Activated naive CD4-positive, alpha-beta T cell treated with anti-CD3 and anti-CD28 coated beads for 36 hours (primary cell): ENCODE results near the gene HMOX1. TPM values are rescaled to one million over a fixed set of nuclear protein-coding genes. Genes with fewer than 3 reads are reported as not detected.
A peak's percentile ranks its signal among the peaks of the same experiment; 100 is the strongest.

Experiments
- CTCF ChIA-PET: fragments of 350-600 bp; sonication (Branson Sonifier 250); formaldehyde crosslinking; loops from one replicate; lab custom pipeline; 2021; ENCODE audit warnings: antibody characterized with exemption; lab: Charles Lee
- DNase-seq: peaks from one replicate; pipeline ENCODE4 v3.0.0-alpha.2; 2020
- H3K27ac Mint-ChIP-seq: one replicate; pipeline ENCODE4 v1.8.0; 2021; ENCODE audit warnings: mild to moderate bottlenecking, mixed read lengths
- H3K27me3 Mint-ChIP-seq: one replicate; pipeline ENCODE4 v1.8.0; 2021; ENCODE audit warnings: low read depth, mixed read lengths
- H3K36me3 Mint-ChIP-seq: one replicate; pipeline ENCODE4 v1.8.0; 2021; ENCODE audit warnings: low read depth, mixed read lengths
- H3K4me1 Mint-ChIP-seq: one replicate; pipeline ENCODE4 v1.8.0; 2021; ENCODE audit warnings: low read depth, mixed read lengths
- H3K4me3 Mint-ChIP-seq: one replicate; pipeline ENCODE4 v1.8.0; 2021; ENCODE audit warnings: mild to moderate bottlenecking, moderate library complexity, mixed read lengths
- H3K9me3 Mint-ChIP-seq: one replicate; pipeline ENCODE4 v1.8.0; 2021; ENCODE audit warnings: mixed read lengths
- intact Hi-C: fragments of 100-400 bp; cut with micrococcal nuclease; formaldehyde crosslinking; loops from one replicate; pipeline ENCODE4 v1.15.1; 2023
- total RNA-seq, 2 experiments: library from RNA; stranded (reverse); gene quantifications; one replicate each; pipeline ENCODE4 v1.2.3, GENCODE V29; 2021

The HMOX1 gene
- total RNA-seq, 2 experiments from 2014 or later: 0.15 to 0.21 TPM

DNA sequence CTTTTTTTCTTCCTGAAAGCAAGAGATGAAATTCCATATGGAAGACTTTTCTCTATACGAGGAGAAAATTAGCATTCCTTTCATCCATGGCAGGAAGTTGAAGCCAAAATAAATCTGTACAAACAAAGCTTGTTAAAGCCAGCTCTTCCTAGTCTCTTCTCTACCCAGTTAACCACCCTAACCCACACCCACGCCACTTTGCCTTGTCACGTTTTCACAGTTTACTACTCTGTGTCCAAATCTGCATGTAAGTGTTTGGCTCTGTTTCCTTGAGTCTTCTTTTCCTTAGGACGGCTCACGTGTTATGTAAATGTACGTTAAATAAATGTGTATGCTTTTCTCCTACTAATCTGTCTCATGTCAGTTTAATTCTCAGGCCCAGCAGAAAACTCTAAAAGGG lies 7.1 kb upstream of the HMOX1 start:
- H3K4me3 Mint-ChIP-seq: no peak overlapping the region
- H3K36me3 Mint-ChIP-seq: peaks cover 1% of the 10 kb centered on the region
- no peaks in the 10 kb centered on the region for H3K27me3 Mint-ChIP-seq
- no peak overlapping the region for H3K27ac Mint-ChIP-seq
- no peaks in the 10 kb centered on the region for H3K9me3 Mint-ChIP-seq
- intact Hi-C loops: no loop called here
- no peak for DNase-seq
- peaks cover 17% of the 10 kb centered on the region for H3K4me1 Mint-ChIP-seq
- CTCF ChIA-PET: no interaction called here

DNA sequence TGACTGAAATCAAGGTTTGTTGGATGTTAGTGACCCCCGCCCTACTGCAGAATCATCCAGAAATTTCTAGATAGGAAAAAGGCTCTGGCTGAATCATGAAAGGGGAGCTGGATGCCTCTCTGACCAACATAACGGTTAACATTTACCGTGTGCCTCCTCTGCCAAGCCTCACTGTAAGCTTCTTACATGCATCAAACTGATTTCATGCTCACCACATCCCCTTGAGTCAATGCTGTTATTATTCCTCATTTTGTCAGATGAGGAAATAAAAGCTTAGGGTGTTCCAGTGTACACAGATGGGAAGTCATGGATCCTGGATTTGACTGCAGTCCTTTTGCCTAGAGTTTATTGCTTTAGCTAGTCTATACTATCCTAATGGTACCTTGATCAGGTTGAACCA lies 5.9 kb upstream of the HMOX1 start:
- Mint-ChIP-seq H3K36me3 (peaks cover 1% of the 10 kb centered on the region), H3K27ac (no peak overlapping the region), H3K9me3 (no peaks in the 10 kb centered on the region), H3K4me1 (peaks cover 17% of the 10 kb centered on the region), H3K4me3 (no peak overlapping the region), H3K27me3 (peaks cover 3% of the 10 kb centered on the region)
- DNase-seq: no peak
- intact Hi-C loops: no loop called here
- CTCF ChIA-PET: interaction anchor here (2.0 kb wide), 1 partner anchor 24 kb away, joined by 10 read pairs; no protein-coding TSS in a partner anchor

DNA sequence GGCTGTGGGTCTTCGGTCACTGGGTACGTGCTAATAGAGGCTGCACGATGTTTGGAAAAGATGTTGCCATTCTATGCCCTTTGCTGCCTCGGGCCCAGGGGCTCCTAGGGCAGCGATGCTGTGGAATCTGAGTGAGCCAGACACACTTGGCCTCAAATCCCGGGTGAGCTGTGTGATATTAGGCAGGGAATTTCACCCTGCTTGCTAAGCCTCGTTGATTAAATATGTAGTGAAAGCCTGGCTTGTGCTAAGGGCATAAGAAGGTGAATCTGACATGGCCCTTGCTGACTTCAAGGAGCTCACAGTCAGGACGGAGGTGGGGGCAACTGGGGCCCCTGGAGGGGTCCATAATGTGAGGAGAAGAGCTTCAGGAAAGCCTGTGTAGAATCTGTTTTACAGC lies 5.4 kb upstream of the HMOX1 start:
- peaks cover 1% of the 10 kb centered on the region for H3K36me3 Mint-ChIP-seq
- peaks cover 5% of the 10 kb centered on the region for H3K27me3 Mint-ChIP-seq
- no peak overlapping the region for H3K27ac Mint-ChIP-seq
- CTCF ChIA-PET: interaction anchor here (2.0 kb wide), 1 partner anchor 24 kb away, joined by 10 read pairs; no protein-coding TSS in a partner anchor
- H3K9me3 Mint-ChIP-seq: no peaks in the 10 kb centered on the region
- intact Hi-C loops: no loop called here
- peaks cover 17% of the 10 kb centered on the region for H3K4me1 Mint-ChIP-seq
- no peak for DNase-seq
- no peak overlapping the region for H3K4me3 Mint-ChIP-seq

DNA sequence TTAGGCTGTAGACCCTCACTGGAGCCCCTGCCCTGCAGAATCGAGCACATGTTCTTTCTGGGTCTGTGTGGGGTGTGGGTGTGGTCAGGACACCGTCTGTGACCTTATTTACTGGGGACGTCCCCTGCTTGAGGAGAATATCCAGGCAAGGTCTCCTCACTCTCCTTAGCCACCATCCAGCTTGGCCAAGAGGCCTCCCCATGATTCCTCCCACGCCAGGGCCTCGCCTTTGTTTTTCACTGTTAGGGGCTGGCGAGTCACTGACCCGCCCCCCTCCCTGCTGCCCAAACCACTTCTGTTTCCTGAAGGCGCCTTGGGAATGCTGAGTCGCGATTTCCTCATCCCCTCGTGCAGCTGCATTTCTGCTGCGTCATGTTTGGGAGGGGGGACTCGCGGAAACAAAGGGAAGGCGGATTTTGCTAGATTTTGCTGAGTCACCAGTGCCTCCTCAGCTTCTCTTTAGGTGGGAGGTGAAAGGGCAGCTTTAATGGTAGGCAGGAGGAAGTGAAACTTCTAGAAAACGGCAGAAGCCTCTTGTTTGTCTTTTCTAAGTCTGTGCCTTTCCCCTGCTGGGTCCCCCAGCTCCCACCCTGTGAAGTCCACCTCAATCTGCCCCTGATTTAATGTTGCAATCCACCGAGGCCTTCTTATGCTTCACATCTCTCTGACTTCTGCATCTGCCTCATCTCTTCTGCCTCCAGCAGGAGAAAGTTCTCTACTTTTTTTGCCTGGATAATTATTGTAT lies 4.0 kb upstream of the HMOX1 start:
- CTCF ChIA-PET: interaction anchor here (0.5 to 0.9 kb wide), 3 partner anchors 26 to 213 kb away, joined by 3 read pairs; no protein-coding TSS in a partner anchor
- peaks cover 13% of the 10 kb centered on the region for H3K27me3 Mint-ChIP-seq
- intact Hi-C loops: no loop called here
- H3K9me3 Mint-ChIP-seq: no peaks in the 10 kb centered on the region
- H3K36me3 Mint-ChIP-seq: peaks cover under 1% of the 10 kb centered on the region
- no peak overlapping the region for H3K4me3 Mint-ChIP-seq
- DNase-seq: peak; percentile 59
- H3K27ac Mint-ChIP-seq: peak overlapping the region; percentile 67
- peaks cover 21% of the 10 kb centered on the region for H3K4me1 Mint-ChIP-seq

DNA sequence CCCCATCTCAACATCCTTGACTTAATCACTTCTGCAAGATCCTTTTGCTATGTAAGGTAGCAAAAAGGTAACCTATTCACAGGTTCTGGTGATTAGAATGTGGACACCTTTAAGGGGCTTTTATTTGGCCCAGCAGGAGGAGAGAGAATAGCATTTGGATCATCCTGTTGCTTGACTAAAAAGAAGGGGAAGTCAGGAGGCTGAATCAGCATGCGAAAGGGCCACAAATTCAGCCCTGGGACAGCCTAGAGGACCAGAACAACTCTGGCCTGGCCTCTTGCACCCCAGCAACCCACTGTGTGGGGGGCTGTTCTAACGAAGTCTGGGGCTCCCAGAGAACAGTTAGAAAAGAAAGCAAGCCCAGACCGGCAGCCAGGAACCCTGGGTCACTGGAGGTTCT lies 3.2 kb upstream of the HMOX1 start:
- CTCF ChIA-PET: interaction anchor here (0.5 to 0.6 kb wide), 2 partner anchors 119 to 213 kb away, joined by 3 read pairs; no protein-coding TSS in a partner anchor
- Mint-ChIP-seq H3K9me3 (no peaks in the 10 kb centered on the region), H3K27ac (no peak overlapping the region), H3K4me1 (peaks cover 18% of the 10 kb centered on the region), H3K27me3 (peaks cover 15% of the 10 kb centered on the region), H3K36me3 (no peaks in the 10 kb centered on the region), H3K4me3 (no peak overlapping the region)
- intact Hi-C loops: no loop called here
- no peak for DNase-seq

DNA sequence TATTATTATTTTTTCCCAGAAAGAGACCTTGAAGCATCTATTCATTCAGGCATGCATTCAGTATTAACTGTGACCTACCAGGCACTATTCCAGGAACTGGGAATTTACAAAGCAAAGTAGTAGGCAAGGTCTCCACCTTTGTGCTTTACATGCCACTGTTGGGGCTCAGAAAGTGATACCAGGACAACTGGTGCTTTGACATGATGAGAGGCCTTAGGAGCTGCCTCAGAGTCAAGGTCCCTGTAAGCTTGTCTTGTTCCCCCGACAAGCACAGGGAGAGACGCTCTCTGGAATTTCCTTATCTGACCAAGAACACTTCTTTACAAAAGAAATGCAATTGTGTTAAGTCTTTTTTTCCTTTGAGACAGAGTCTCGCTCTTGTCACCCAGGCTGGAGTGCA lies 2.3 kb upstream of the HMOX1 start:
- Mint-ChIP-seq H3K4me1 (peaks cover 18% of the 10 kb centered on the region), H3K9me3 (no peaks in the 10 kb centered on the region), H3K27me3 (peaks cover 21% of the 10 kb centered on the region), H3K36me3 (no peaks in the 10 kb centered on the region), H3K27ac (no peak overlapping the region), H3K4me3 (no peak overlapping the region)
- intact Hi-C loops: no loop called here
- CTCF ChIA-PET: no interaction called here
- DNase-seq: no peak

DNA sequence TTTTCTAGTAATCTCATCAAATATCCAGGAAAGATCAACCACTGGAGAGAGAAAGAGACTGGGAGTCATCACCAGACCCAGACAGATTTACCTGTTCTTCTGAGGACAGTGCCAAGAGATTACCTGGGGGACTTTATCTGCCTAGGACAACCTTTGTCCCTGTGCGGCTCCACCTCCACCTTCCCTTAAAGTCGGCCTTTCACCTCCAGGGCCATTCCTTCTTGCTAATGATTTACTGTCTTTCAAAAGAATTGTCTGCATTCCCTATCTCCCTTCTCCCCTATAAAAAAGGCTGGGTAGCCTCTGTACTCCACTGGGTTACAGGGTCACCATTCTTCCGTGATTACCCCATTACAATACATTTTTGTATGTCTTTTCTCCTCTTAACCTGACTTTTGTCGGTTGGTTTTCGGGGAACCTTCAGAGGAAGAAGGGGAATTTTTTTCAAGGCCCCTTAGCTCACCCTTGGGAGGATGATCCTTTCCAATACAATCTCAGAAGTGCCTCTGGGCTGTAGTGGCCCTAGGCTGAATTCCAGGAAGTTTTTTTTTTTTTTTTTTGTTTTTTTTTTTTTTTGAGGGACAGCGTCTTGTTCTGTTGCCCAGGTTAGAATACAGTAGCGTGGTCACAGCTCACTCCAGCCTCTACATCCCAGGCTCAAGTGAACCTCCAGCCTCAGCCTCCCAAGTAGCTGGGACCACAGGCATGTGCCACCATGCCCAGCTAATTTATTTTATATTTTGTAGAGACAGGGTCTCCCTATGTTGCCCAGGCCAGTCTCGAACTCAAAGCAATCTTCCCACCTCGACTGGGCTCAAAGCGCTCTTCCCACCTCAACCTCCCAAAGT lies 1.5 kb upstream of the HMOX1 start:
- peaks cover 18% of the 10 kb centered on the region for H3K4me1 Mint-ChIP-seq
- CTCF ChIA-PET: no interaction called here
- intact Hi-C loops: no loop called here
- no peaks in the 10 kb centered on the region for H3K36me3 Mint-ChIP-seq
- no peak overlapping the region for H3K4me3 Mint-ChIP-seq
- H3K27ac Mint-ChIP-seq: no peak overlapping the region
- peaks cover 28% of the 10 kb centered on the region for H3K27me3 Mint-ChIP-seq
- H3K9me3 Mint-ChIP-seq: no peaks in the 10 kb centered on the region
- DNase-seq: no peak

DNA sequence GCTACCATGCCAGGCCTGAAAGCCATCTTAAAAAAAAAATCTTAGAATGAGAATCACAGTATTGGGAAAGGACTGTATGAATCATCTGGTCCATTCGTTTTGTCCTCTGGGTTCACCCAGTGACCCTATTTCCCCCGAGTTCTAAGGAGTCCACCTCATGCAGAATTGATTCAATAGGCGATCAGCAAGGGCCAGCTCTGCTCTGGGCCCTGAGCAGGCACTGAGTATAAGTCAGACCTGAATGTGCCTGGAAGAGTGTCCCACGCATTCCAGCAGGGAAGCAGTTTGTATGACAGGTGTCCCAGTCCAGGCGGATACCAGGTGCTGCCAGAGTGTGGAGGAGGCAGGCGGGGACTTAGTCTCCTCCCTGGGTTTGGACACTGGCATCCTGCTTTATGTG lies 883 bp upstream of the HMOX1 start:
- intact Hi-C loops: no loop called here

DNA sequence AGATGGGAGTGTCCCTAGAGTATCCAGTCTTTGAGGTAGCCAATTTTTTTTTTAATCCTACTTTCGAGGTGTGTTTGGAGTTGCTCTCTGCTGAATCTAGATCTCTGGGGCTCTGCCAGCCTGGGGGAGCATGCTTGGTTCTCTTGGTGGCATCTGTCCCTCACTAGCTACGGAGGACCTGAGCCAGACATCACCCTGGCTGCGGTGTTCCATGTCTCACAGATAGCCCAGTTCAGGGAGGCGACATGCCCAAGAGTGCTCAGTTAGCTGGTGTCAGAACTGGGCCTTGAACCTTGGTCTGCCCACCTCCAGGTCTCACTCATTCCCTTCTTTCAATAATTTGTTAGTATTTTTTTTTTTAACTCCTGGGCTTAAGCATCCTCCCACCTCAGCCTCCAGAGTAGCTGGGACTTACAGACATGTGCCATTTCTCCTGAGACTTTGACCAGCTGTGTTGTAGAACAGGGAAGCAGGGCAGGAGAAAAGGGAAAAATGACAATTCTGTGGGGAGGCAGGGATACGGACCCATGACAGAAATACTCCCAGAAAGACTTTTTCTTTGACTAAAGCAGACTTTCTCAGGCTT lies 621 bp downstream of the HMOX1 start:
- no peak overlapping the region for H3K27ac Mint-ChIP-seq
- DNase-seq: no peak
- peaks cover 18% of the 10 kb centered on the region for H3K4me1 Mint-ChIP-seq
- peaks cover 38% of the 10 kb centered on the region for H3K27me3 Mint-ChIP-seq
- no peak overlapping the region for H3K4me3 Mint-ChIP-seq
- CTCF ChIA-PET: interaction anchor here (0.9 kb wide), 1 partner anchor 19 kb away, joined by 3 read pairs; no protein-coding TSS in a partner anchor
- H3K36me3 Mint-ChIP-seq: no peaks in the 10 kb centered on the region
- no peaks in the 10 kb centered on the region for H3K9me3 Mint-ChIP-seq
- intact Hi-C loops: no loop called here

More for the DNA sequence above, 883 bp upstream of the HMOX1 start:
- H3K4me1 Mint-ChIP-seq: peaks cover 18% of the 10 kb centered on the region
- no peaks in the 10 kb centered on the region for H3K36me3 Mint-ChIP-seq
- CTCF ChIA-PET: no interaction called here
- no peak for DNase-seq
- peaks cover 35% of the 10 kb centered on the region for H3K27me3 Mint-ChIP-seq
- H3K9me3 Mint-ChIP-seq: no peaks in the 10 kb centered on the region
- no peak overlapping the region for H3K27ac Mint-ChIP-seq
- no peak overlapping the region for H3K4me3 Mint-ChIP-seq

DNA sequence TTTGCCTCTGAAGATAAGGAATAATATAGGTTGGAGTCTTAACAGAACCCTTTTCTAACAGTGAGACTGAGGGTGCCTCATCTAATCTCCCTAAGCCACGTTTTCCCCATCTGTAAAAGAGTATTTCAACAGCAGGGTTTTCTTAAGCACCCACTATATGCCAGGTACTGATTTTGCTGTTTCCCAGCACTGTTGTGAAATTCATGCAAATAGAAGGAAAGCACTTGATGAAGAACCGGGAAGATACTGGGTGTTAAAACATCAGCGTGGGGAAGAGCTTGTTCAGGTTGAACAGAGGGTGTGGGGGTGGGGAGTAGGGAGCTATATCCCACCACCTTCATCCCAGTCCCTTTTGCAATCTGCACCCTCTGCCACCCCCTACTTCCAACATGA lies 2.8 kb downstream of the HMOX1 start:
- CTCF ChIA-PET: no interaction called here

DNA sequence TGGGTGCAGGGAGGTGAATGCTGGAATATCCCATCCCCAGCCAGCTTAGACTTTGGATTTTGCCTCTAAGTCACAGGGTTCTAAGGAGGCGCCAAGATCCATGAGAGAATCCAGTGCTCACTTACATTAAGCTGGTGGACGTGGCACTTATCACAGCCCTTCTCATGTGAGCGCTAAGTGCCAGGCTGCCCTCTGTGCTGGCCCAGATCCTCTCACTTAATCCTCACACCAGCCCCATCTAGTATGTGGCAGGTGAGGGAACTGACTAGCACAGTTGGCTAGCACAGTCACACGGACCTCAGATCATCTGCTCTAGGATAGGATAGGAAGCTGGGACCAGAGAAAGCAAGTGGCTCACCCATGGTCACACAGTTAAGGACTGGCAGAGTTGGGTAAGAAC lies 3.6 kb downstream of the HMOX1 start:
- no peaks in the 10 kb centered on the region for H3K36me3 Mint-ChIP-seq
- no peak for DNase-seq
- peaks cover 41% of the 10 kb centered on the region for H3K27me3 Mint-ChIP-seq
- H3K9me3 Mint-ChIP-seq: no peaks in the 10 kb centered on the region
- intact Hi-C loops: no loop called here
- CTCF ChIA-PET: no interaction called here
- no peak overlapping the region for H3K4me3 Mint-ChIP-seq
- peaks cover 7% of the 10 kb centered on the region for H3K4me1 Mint-ChIP-seq
- no peak overlapping the region for H3K27ac Mint-ChIP-seq

More for the DNA sequence above, 2.8 kb downstream of the HMOX1 start:
- H3K36me3 Mint-ChIP-seq: no peaks in the 10 kb centered on the region
- H3K4me3 Mint-ChIP-seq: no peak overlapping the region
- H3K9me3 Mint-ChIP-seq: no peaks in the 10 kb centered on the region
- no peak for DNase-seq
- H3K4me1 Mint-ChIP-seq: peaks cover 7% of the 10 kb centered on the region
- intact Hi-C loops: no loop called here
- H3K27ac Mint-ChIP-seq: no peak overlapping the region
- peaks cover 38% of the 10 kb centered on the region for H3K27me3 Mint-ChIP-seq

DNA sequence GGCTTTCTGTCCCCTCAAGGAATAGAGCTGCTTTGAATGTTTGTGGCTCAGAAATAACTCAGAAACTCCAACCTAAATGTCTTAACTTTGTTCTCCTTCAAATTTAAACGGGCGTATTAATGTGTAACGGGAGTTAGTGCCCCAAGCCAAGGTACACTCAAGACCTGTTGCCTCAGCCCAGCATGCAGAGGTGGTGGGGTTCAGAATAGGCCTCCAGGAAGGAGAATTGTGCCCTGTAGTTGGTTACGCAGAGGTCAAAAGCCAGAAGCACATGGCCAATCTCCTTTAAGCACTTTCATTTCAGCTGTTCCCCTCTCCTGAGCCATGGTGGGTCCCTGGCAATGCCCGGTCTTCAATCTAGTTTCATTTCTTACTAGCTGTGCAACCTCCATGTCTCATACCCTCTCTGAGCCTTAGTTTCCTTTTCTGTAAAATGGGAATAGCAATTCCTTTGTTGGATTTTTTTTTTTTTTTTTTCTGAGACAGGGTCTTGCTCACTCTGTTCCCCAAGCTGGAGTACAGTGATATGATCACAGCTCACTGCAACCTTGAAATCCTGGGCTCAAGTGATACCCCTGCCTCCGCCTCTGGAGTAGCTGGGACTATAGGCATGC lies 4.2 kb downstream of the HMOX1 start:
- peaks cover 7% of the 10 kb centered on the region for H3K4me1 Mint-ChIP-seq
- H3K9me3 Mint-ChIP-seq: no peaks in the 10 kb centered on the region
- H3K4me3 Mint-ChIP-seq: no peak overlapping the region
- H3K27ac Mint-ChIP-seq: no peak overlapping the region
- no peaks in the 10 kb centered on the region for H3K36me3 Mint-ChIP-seq
- peaks cover 39% of the 10 kb centered on the region for H3K27me3 Mint-ChIP-seq
- intact Hi-C loops: no loop called here
- CTCF ChIA-PET: no interaction called here
- no peak for DNase-seq
